ENCODE data around the gene WWOX. TPM values are rescaled to one million over a fixed set of nuclear protein-coding genes. Genes with fewer than 3 reads are reported as not detected.

Gene WWOX
- total and polyA plus RNA-seq, 2 of the 13 experiments (the other 11 are each of a cell fraction or from before 2014, with no cell fraction given): 9.1 to 37.4 TPM

GRCh38 chr16:78129349-78129748, 29.9 kb downstream of the WWOX start (continued):
- TF ChIP-seq ZNF616 (CRISPR knock-in tag; IDR thresholded peaks at IDR 0.05; ENCODE audit: low read depth) (no peak), TCF7 (IDR thresholded peaks at IDR 0.05; ENCODE audit: low read depth) (no peak), MBNL3 (CRISPR knock-in tag; conservative IDR thresholded peaks at IDR 0.05) (no peak), ATF1 (CRISPR knock-in tag; IDR thresholded peaks at IDR 0.05) (peak; percentile 37; the same call in 1 of the 2 replicates), ZNF510 (CRISPR knock-in tag; IDR thresholded peaks at IDR 0.05; ENCODE audit: low read depth) (no peak), SATB2 (CRISPR knock-in tag; IDR thresholded peaks at IDR 0.05) (no peak), HIVEP1 (CRISPR knock-in tag; IDR thresholded peaks at IDR 0.05) (no peak), KDM3A (CRISPR knock-in tag; IDR thresholded peaks at IDR 0.05; ENCODE audit: low read depth) (no peak), ZFP91 (CRISPR knock-in tag; IDR thresholded peaks at IDR 0.05; ENCODE audit: borderline replicate concordance) (no peak), TEF (CRISPR knock-in tag; IDR thresholded peaks at IDR 0.05) (no peak), HNF4A (CRISPR knock-in tag; IDR thresholded peaks at IDR 0.05) (peak; percentile 58), HDAC2 (CRISPR knock-in tag; IDR thresholded peaks at IDR 0.05) (peak; percentile 44; the same call in 1 of the 2 replicates), PRDM10 (CRISPR knock-in tag; IDR thresholded peaks at IDR 0.05; ENCODE audit: low read depth) (no peak), SSRP1 (CRISPR knock-in tag; IDR thresholded peaks at IDR 0.05) (no peak), POLR2A (IDR thresholded peaks at IDR 0.05; ENCODE audit: insufficient read depth in 1 of 2, low read depth in 2 of 2, low read length in 2 of 2) (no peak), AHR (CRISPR knock-in tag; IDR thresholded peaks at IDR 0.05) (no peak), ZNF652 (CRISPR knock-in tag; IDR thresholded peaks at IDR 0.05; ENCODE audit: borderline replicate concordance, low read depth) (no peak), IRF9 (CRISPR knock-in tag; IDR thresholded peaks at IDR 0.05; ENCODE audit: borderline replicate concordance) (no peak), CBX2 (IDR thresholded peaks at IDR 0.05; ENCODE audit: low read depth, low read length) (no peak), CBX2 (CRISPR knock-in tag; IDR thresholded peaks at IDR 0.05; ENCODE audit: low read depth) (no peak), MAX (IDR thresholded peaks at IDR 0.05) (no peak), ZNF367 (CRISPR knock-in tag; IDR thresholded peaks at IDR 0.05; ENCODE audit: borderline replicate concordance) (no peak), HMG20B (CRISPR knock-in tag; conservative IDR thresholded peaks at IDR 0.05) (0 out of 2 replicates have a peak, but pooled peaks have one; percentile 11), ZNF776 (CRISPR knock-in tag; IDR thresholded peaks at IDR 0.05) (no peak), NFE2L2 (IDR thresholded peaks at IDR 0.05; ENCODE audit: low read length) (no peak), ZBTB34 (CRISPR knock-in tag; IDR thresholded peaks at IDR 0.05) (no peak)
